ENCODE data around the gene ZNF791.
"Not testable (repeated sequence)": the region's sequence is repeated elsewhere in the genome, so short reads cannot be mapped to it uniquely, and the experiment has no call there.

ZNF791 gene

DNA sequence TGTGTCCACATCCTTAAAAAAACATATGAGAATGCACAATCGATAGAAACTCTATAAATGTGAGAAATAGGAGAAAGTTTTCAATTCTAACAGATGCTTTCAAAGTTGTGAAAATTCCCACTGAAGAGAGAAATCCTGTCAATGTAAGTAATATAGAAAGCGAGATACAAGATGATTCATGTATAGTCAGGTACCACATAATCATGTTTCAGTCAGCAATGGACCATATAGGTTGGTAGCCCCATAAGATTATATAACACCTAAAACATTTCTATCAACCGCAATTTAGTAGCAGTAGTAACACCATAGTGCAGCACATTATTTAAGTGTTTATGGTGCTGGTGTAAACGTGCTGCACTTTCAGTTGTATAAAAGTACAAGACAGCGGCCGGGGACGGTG lies 18.5 kb downstream of the ZNF791 start:
- no peak for DNase-seq (ENCODE audit: low spot score)

DNA sequence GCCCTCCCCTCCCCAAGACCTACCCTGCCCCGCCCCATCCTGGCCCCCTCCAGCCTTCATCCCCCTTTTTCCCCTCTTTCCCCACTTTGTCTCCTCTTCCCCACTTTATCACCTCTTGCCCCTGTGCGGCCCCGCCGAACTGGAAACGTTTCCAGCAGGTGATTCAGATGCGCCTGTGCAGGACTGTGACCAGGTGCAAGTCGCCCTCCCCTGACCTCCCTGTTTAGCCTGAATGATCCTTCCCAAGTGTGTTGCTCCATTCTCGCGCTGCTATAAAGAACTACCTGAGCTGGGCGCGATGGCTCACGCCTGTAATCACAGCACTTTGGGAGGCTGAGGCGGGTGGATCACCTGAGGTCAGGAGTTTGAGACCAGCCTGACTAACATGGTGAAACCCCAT lies 25.9 kb downstream of the ZNF791 start:
- no peak for DNase-seq (ENCODE audit: low spot score)

DNA sequence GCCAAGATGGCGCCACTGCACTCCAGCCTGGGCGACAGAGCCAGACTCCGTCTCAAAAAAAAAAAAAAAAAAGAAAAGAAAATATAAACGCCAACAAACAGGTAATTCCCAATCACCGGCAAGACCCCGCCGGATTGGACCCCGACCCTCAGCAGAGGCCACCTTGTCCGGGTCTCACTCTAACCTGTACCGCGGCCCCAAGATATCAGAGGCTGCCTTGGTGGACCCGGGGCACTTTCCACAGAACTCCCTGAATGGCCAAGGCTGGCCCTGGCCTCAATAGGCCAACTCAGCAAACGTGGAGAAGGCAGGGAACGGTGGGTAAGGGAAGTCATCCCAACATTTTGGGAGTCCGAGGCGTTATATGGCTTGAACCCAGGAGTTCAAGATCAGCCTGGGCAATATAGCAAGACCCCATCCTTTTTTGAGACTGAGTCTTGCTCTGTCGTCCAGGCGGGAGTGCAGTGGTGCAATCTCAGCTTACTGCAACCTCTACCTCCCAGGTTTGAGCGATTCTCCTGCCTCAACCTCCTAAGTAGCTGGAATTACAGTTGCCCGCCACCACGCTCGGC lies 28.0 kb downstream of the ZNF791 start:
- no peak for DNase-seq (ENCODE audit: low spot score)

DNA sequence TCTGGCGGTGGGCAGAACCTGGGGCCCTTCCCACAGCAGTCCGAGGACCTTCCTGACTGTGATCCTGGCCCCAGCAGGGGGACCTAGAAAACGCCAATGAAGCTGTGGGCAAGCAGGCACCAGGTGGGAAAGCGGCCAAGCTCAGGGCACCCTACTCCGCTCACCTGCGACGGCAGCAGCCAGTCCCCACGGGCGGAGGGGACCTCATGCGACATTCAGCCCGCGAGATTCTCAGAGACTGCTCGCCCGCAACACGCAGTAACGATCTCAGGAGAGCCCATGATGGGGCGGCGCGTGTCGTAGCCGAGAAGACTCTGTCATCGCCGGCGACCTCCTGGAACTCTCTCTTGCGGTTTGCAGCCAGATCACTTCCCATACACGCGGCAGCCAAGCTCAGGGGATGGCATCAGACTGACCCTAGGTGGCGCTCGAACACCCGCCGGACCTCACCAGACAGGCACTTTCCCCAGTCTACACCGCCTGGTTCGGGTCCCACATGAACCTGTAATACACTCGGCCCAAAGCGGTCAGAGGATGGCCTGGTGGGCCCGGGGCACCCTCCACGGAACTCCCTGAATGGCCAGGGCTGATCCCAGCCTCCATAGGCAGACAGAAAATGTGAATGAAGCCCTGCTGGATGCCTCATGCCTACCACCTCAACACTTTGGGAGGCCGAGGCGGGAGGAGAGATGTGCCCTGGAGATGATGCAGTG lies 29.3 kb downstream of the ZNF791 start:
- DNase-seq (ENCODE audit: low spot score) = peak; percentile 58

DNA sequence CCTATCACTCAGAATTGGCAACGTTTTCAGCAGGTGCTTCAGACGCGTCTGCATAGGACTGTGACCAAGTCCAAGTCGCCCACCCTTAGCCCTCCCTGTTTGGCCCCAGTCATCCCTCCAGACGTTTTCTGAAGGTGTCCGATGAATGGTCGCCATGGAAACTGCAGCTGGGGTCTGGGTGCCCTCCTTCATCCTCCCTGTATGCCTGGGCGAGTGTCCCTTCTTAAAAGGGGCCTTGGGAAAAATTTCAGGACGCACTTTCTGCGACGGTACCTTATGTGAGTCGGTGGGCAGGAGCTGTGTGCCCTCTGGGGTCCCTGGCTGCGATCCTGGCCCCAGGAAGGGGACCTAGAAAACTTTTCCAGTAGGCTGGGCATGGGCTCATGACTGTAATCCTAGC lies 30.7 kb downstream of the ZNF791 start:
- no peak for DNase-seq (ENCODE audit: low spot score)

DNA sequence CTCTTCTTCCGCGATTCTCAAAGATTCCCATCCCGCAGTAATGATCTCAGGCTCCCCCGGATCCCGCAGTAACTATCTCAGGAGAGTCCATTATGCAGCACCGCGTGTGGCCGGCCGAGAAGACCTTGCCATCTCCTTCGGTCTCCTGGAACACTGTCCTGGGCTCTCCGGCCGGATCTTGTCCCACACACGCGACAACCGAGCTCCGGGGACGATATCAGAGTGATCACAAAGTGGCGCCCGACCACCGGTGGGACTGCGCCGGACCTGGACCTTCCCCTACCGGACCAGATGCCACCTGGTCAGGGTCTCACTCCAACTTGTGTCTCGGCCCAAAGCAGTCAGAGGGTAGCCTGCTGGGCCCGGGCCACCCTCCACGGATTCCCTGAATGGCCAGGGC lies 31.8 kb downstream of the ZNF791 start:
- DNase-seq (ENCODE audit: low spot score) = no peak

DNA sequence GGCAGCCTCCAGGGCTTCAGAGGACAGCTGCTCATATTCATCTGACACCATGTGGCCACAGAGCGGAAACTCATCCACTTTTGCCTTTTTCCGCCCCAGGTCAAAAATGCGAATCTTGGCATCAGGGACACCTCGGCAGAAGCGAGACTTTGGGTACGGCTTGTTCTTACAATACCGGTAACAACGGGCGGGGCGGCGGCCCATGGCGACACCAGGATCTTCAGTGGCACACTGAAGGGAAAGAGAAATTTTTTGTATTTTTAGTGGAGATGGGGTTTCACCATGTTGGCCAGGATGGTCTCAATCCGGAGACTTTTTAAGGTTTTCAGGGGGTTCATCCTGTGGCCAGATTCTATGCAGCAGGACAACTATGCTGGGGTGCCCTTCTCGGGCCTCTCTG lies 33.0 kb downstream of the ZNF791 start:
- DNase-seq (ENCODE audit: low spot score) = not testable (repeated sequence)

DNA sequence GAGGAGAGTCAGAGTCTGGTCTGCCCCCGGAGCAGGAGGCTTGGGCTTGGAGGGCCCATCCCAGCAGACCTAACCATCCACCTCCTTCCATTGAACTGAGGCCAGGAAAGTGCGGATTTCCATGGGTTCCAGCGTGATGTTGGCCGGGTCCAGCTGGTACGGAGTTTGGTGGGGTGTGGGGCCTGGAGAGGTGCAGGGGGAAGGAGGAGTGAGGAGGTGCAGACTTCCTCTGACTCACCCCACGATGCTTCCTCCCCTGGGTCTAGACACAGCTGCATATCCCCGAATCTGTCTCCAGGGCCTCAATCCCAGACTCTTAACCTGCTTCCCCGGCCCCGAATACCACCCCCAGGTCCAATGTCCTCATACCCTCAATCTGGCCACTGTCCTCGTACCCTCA lies 35.8 kb downstream of the ZNF791 start:
- no peak for DNase-seq (ENCODE audit: low spot score)

DNA sequence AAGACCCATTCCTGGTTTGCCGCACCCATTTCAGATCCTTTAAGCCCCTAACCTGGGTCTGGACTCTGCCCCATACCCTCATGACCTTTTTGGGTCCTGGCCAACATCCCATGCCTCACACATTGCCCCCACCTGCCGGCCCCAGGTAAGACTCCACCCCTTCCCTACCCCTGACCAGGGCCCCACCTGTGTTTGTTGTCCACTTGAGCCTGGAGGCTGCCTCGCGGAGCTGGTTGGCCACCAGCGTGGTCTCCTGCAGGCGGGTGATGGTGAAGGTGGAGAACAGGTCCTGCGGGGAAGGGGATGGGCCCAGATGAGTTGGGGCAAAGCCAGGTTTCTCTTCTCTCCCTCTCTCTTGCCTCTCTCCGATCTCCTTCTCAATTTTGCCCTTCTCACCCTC lies 36.3 kb downstream of the ZNF791 start:
- no peak for DNase-seq (ENCODE audit: low spot score)

DNA sequence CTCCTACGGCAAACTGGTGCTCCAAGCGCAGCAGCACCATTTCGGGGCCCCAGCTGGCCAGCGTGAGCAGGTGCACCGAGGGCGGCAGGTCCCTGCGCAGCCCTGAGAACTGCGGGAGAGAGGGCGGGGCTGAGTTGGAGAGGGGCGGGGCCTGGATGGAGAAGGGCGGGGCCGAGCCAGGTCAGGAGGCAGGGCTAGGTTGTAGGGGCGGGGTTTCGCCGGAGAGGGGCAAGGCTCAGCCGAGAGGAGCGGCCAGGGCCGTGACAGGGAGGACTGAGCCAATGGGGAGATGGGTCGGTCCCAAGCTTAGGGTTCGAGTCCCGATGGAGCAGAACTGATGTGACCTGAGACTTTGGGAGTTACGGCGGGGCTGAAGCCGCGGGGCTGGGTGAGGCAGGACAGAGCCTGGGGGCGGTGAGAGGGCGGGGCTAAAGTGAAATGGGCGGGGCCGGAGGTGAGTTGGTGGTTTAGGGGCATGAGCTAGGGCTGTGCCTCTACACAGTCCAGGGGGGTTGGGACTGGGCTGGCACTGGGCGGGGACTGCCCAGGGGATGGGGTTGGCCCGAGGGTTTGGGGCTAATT lies 36.9 kb downstream of the ZNF791 start:
- no peak for DNase-seq (ENCODE audit: low spot score)

DNA sequence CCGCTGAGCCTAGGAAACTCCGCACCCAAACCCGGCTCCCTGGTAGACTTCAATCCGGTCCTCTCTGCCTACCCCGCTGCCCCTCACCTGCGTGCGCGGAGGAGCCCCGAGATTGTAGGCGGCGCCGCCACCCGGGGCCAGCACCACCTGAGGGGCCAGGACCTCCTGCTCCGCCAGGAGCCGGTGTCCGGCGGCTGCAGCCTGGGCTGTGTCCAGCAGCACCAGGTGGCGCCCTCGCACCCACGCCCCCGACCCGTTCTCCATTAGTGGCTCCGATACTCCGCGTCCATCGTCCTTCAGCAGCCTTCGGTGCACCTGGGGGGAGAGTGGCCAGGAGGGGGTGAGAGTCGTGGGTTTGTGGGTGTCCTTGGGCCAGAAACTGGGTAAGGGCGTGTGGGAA lies 37.4 kb downstream of the ZNF791 start:
- DNase-seq (ENCODE audit: low spot score) = no peak

DNA sequence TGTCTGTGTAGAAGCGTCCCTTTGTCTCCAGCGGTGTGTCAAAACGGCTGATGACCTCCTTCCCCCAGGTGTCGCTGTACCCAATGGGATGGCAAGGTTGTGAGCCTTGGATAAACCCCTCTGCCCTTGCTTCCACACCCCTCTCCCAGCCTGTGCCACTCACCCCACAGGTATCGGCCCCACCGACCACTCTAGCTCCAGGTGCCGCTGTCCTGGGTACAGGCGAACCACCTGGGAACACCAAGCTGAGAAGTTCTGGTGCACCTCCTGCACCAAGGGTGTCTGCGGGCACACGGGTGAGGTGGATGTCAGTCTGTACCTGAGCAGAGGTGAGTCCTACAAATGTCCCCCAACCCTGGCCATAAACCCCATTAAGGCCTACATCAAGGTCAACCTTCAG lies 39.2 kb downstream of the ZNF791 start:
- no peak for DNase-seq (ENCODE audit: low spot score)

DNA sequence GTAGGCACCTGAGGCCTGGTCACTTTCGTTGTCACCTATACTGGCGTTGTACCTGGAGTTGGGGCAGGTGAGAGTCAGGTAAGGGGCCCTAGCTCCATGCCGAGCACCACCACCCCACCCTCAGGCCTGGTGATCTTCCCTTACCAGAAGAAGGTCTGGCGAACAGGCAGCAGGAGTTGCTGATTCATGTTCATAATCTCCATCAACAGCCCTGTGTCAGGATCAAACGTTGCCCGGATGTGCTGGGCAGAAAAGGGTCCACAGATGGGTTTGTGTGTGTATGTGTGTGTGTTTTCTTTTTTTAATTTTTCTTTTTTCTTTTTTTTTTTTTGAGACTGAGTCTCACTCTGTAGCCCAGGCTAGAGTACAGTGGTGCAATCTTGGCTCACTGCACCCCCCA lies 41.5 kb downstream of the ZNF791 start:
- DNase-seq (ENCODE audit: low spot score) = no peak

DNA sequence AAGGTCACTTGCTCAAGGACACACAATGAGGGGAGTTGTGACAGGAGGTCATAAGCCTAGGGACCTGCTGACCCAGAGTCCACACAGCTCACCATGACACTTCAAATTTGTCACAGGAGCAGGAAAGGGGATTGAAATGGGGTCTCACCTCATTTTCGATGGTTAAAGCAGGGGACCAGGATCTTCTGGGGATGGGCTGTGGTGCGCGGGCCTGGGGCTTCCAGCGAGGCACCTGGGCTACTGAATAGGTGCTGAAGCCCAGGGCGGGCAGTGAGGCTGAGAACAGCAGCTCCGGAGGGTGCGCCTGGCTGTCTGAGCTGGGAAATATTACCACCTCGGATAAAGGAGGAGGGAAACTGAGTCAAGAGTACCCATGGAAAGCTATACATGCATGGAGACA lies 44.8 kb downstream of the ZNF791 start:
- DNase-seq (ENCODE audit: low spot score) = no peak

DNA sequence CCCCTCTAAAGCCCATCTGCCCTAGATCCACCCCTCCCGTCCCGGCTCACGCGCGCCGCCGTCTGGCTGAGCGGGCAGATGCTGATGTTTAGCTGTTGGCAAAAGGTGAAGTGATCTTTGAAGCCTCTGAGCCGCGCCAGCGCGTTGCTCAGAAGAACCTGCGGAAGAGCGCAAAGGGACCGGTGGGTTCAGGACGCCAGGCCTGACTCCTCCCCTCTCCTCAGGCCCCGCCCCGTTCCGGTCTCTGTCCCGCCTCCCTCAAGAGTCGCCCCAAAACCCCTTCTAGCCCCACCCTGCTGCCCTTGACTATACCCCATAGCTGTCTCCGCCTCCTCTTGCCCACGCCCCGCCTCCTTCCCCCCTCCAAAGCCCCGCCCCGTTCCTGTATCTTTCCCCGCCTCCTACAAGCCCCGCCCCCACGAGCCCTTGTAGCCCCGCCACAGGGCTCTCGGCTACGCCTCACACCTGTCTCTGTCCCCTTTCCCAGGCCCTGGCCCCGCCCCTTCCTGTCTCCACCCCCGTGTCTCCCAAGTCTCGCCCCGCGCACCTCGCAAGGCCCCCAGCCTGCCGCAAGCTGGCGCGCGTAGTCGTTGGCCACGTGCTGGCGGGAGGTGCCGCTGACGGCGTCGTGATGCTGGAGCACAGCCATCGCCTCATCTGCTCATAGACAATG lies 46.3 kb downstream of the ZNF791 start:
- no peak for DNase-seq (ENCODE audit: low spot score)

DNA sequence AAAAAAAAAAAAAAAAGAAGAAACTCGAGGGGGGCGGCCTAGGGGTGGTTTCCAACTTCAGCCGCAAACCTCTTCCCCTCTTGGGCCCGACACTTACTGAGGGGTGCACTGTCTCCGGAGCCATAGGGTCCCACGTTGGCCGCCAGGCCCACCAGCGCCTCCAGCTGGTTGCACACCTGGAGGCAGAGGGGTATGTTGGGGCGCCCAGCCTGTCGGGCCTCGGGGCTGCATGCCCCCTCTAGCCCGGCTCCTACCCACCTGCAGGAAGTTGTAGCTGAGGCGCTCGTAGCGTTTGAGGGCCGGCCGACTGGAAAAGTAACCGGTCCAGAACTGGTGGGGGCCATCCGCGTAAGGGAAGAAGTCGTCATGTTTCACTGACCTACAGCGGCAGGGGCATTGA lies 47.2 kb downstream of the ZNF791 start:
- no peak for DNase-seq (ENCODE audit: low spot score)

DNA sequence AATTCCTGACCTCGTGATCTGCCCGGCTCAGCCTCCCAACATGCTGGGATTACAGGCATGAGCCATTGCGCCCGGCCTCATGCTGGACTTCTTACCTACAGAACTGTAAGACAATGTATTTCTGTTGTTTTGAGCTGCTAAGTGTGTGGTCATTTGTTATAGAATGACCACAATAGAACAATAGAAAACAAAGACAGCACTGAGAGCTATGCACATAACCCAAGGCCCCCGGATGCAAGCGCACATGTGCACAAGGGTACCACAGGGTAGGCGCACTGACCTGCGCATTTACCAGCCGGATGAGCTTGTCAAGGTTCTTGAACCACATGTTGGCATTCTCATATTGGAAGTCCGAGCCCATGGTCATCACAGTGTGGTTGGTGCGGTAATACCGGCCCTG lies 50.3 kb downstream of the ZNF791 start:
- peak; percentile 76 for DNase-seq (ENCODE audit: low spot score)

DNA sequence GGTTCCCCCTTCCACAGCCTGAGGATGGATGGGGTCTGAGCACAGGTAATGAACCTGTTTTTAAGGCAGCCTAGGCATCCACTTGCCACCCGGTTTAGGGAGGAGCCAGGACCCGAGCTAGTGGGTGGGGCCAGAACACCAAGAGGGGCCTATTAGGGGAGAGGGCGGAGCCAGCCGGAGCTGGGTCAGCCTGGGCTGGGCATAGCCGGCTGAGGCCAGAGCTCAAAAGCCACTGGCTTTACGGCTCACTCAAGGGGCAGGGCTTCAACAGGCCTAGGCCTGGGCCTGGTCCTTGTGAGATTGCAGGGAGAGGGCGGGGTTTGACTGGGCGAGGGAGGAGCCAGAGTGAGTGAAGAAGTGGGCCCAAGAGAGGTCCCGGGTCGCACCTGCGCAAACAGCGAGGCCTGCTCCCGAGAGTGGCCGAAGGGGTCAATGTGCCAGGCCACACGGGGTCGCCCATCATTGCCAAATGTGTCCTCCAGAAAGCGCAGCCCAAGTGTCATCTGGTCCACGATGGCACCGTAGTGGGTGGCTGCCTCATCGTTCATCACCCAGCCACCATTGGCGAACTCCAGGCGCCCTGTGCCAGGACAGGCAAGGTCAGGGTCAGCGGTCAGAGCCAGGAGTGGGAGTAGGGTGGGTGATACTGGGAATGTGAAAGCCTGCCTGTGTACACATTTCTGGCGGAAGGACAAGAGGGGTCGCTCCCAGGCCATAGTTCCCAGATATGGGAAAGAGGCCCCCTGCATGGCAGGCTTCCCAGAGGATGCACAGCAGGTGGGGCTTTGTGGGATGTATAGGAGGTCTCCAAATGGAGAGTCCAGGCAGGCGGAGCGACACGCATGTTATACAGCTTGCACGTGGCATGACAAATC lies 53.9 kb downstream of the ZNF791 start:
- DNase-seq (ENCODE audit: low spot score) = no peak

DNA sequence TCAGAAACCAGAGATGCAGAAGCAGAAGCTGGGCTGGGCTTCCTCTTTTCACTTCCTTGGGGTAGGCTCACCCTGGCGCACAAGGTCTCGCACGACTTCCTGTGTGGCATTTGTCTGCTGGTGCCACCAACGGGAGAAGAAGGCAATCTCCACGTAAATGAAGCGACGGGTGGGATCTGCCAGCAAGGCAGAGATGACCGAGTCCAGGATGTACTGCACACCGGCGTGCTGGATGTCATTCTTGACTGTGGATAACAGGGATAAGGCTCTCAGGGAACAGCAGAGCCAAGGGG lies 54.5 kb downstream of the ZNF791 start:
- DNase-seq (ENCODE audit: low spot score) = peak; percentile 43

DNA sequence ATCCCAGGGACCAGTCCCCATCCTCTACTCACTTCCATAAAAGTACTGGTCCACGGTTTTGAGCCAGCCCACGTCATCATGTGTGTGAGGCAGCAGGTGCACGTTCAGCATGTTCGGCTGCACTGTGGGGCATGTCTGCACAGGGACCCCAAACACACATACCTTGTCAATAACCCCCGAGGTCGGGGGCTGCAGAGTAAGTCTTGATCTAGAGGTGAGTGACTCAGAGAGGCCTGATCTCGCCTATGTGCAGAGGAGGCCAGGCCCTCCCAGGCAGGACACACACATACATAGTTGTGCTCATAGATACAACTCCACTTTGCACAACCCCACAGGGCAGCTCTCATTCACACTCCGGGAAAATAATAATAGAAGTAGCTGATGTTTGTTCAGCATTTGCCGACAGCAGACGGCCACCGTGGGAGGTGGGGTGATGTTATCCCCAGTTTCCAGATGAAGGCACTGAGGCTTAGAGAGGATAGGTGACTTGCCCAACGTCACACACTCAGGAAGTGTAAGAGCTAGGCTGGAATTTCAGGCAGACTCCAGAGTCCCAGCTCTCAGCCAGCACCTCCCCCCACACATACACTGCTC lies 55.0 kb downstream of the ZNF791 start:
- DNase-seq (ENCODE audit: low spot score) = no peak

DNA sequence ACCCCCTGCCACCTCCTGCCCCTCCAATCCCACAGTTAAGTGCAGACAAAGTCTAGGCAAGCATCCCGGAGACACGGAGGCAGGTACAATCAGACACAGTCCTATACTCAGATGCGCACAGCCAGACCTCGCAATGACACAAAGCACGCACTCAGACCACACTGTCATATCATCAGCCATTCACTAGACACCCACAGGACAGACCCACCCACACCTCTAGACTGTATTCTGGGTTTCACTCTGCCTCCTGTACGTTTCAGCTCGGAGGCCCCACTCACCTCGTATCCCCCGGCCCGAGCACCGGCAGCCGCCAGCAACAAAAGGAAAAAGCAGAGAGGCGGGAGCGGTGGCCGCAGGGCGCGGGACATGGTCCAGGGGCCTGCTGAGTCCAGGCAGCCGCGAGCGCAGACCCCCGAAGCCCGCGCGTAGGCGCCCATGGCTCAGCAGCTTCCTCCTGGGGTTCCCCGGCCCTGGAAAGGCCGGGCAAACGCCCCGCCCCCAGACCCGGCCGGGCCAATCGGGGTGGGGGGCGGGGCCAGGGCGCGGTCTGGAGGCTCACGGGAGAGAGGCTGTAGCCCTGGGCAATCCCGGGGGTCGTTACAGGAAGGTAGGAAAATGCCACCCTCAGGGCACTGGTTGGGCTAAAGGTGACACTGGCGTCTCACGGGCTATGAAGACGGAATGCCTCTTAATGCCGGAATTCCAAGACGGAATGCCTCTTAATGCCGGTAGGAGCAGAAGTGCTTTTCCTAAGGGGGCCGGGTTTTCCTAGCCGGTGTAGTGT lies 55.7 kb downstream of the ZNF791 start, which contains the start of the genes MAN2B1 and WDR83:
MAN2B1 (minus strand) TSS at position 478 of the 784 bp plus-strand sequence; CDS start at position 437, 41 bp downstream.
WDR83 (plus strand) TSS at position 543 of the 784 bp plus-strand sequence. CDS start 2,984 bp downstream, outside the sequence.
- DNase-seq (ENCODE audit: low spot score) = peak; percentile 78
